NCI-H2196 treated with DMSO at 0.1 percent for 48 hours (cell line): ENCODE results near the gene KCNMA1.

ENCODE experiments used
- DNase-seq: peaks from one replicate; lab custom pipeline; 2025; ENCODE audit not compliant: unreplicated experiment; lab: John Stamatoyannopoulos, UW

The KCNMA1 gene

GRCh38 chr10:77173615-77174461, 463.8 kb downstream of the KCNMA1 start:
- peak; percentile 1 for DNase-seq

- DNase-seq, result no peak
Observed at GRCh38 chr10:77172086-77172485, 465.5 kb downstream of the KCNMA1 start.

- DNase-seq, result no peak
Observed at GRCh38 chr10:77168861-77169260, 468.7 kb downstream of the KCNMA1 start.

- no peak for DNase-seq
Observed at GRCh38 chr10:77168161-77168560, 469.4 kb downstream of the KCNMA1 start.

GRCh38 chr10:77165445-77166208, 472.0 kb downstream of the KCNMA1 start:
- DNase-seq, result peak; percentile 2

GRCh38 chr10:77164616-77165311, 472.8 kb downstream of the KCNMA1 start:
- DNase-seq, result no peak

GRCh38 chr10:77163670-77164348, 473.8 kb downstream of the KCNMA1 start:
- no peak for DNase-seq

- DNase-seq, result no peak
Observed at GRCh38 chr10:77162697-77163096, 474.9 kb downstream of the KCNMA1 start.

- peak; percentile 2 for DNase-seq
Observed at GRCh38 chr10:77160679-77161078, 476.9 kb downstream of the KCNMA1 start.

- DNase-seq, result no peak
Observed at GRCh38 chr10:77159538-77160110, 478.0 kb downstream of the KCNMA1 start.

- no peak for DNase-seq
Observed at GRCh38 chr10:77158666-77159065, 478.9 kb downstream of the KCNMA1 start.

GRCh38 chr10:77157248-77158019, 480.2 kb downstream of the KCNMA1 start:
- no peak for DNase-seq

GRCh38 chr10:77156406-77156879, 481.2 kb downstream of the KCNMA1 start:
- no peak for DNase-seq

- no peak for DNase-seq
Observed at GRCh38 chr10:77152256-77152655, 485.4 kb downstream of the KCNMA1 start.

GRCh38 chr10:77151408-77151807, 486.2 kb downstream of the KCNMA1 start:
- no peak for DNase-seq

- DNase-seq, result no peak
Observed at GRCh38 chr10:77149706-77150105, 487.9 kb downstream of the KCNMA1 start.

- DNase-seq, result no peak
Observed at GRCh38 chr10:77149001-77149400, 488.6 kb downstream of the KCNMA1 start.

- DNase-seq, result no peak
Observed at GRCh38 chr10:77147871-77148270, 489.7 kb downstream of the KCNMA1 start.

GRCh38 chr10:77146712-77147336, 490.8 kb downstream of the KCNMA1 start:
- no peak for DNase-seq
